Activated naive CD8-positive, alpha-beta T cell treated with anti-CD3 and anti-CD28 coated beads for 36 hours (primary cell): ENCODE results near the gene BGLAP. TPM values are rescaled to one million over a fixed set of nuclear protein-coding genes. Genes with fewer than 3 reads are reported as not detected.

Experiments used
- DNase-seq: peaks from one replicate; pipeline ENCODE4 v3.0.0; 2021
- H3K27ac Mint-ChIP-seq: one replicate; pipeline ENCODE4 v1.8.0; 2022; ENCODE audit warnings: mild to moderate bottlenecking, moderate library complexity, mixed read lengths
- H3K27me3 Mint-ChIP-seq: one replicate; pipeline ENCODE4 v1.8.0; 2022; ENCODE audit warnings: mild to moderate bottlenecking, mixed read lengths
- H3K36me3 Mint-ChIP-seq: one replicate; pipeline ENCODE4 v1.8.0; 2021; ENCODE audit warnings: mild to moderate bottlenecking, mixed read lengths
- H3K4me1 Mint-ChIP-seq: one replicate; pipeline ENCODE4 v1.8.0; 2021; ENCODE audit warnings: mixed read lengths
- H3K4me3 Mint-ChIP-seq: one replicate; pipeline ENCODE4 v1.8.0; 2022; ENCODE audit warnings: mild to moderate bottlenecking, moderate library complexity, mixed read lengths
- H3K9me3 Mint-ChIP-seq: one replicate; pipeline ENCODE4 v1.8.0; 2022; ENCODE audit warnings: mixed read lengths
- total RNA-seq, 2 experiments: library from RNA; stranded (reverse); gene quantifications; one replicate each; pipeline ENCODE4 v1.2.3, GENCODE V29; 2021

BGLAP gene
- total RNA-seq, 2 experiments from 2014 or later, result 1.6 to 2.2 TPM

DNA sequence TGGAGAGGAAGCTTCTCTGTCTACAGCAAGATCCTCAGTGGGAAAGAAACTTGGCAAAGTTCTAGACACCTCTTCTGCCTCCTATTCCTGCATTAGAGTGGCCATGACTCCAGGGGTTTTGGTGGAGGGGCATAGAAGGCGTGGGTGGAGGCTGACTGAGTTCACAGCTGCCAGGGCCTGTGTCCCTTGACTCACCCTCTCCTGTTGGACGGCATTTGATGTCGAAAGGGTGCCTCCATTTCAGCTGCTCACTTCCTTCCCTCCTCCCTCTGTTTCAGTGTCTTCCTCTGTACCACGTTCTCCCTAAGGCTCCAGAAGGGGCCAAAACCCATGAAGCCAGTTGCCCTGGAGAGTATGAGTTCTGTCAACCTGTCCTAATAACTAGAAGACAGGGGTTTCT is 42.8 kb downstream of the BGLAP start:
- DNase-seq, result no peak
- no peak overlapping the region for H3K27ac Mint-ChIP-seq
- H3K9me3 Mint-ChIP-seq, result no peaks in the 10 kb centered on the region
- H3K4me3 Mint-ChIP-seq, result peak overlapping the region; percentile 7
- H3K4me1 Mint-ChIP-seq, result peaks cover 31% of the 10 kb centered on the region
- peaks cover 20% of the 10 kb centered on the region for H3K36me3 Mint-ChIP-seq
- H3K27me3 Mint-ChIP-seq, result peaks cover 3% of the 10 kb centered on the region

DNA sequence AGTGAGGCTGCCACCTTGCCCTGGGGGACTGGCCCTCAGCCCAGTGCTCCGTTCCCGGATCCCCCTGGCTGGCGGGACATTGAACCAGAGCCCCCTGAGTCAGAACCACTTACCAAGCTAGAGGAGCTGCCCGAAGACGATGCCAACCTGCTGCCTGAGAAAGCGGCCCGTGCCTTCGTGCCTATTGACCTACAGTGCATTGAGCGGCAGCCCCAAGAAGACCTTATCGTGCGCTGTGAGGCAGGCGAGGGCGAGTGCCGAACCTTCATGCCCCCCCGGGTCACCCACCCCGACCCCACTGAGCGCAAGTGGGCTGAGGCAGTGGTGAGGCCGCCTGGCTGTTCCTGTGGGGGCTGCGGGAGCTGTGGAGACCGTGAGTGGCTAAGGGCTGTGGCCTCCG is 43.5 kb downstream of the BGLAP start:
- peaks cover 3% of the 10 kb centered on the region for H3K27me3 Mint-ChIP-seq
- H3K9me3 Mint-ChIP-seq, result no peaks in the 10 kb centered on the region
- H3K4me3 Mint-ChIP-seq, result no peak overlapping the region
- H3K27ac Mint-ChIP-seq, result no peak overlapping the region
- peaks cover 16% of the 10 kb centered on the region for H3K36me3 Mint-ChIP-seq
- H3K4me1 Mint-ChIP-seq, result peaks cover 27% of the 10 kb centered on the region
- no peak for DNase-seq

DNA sequence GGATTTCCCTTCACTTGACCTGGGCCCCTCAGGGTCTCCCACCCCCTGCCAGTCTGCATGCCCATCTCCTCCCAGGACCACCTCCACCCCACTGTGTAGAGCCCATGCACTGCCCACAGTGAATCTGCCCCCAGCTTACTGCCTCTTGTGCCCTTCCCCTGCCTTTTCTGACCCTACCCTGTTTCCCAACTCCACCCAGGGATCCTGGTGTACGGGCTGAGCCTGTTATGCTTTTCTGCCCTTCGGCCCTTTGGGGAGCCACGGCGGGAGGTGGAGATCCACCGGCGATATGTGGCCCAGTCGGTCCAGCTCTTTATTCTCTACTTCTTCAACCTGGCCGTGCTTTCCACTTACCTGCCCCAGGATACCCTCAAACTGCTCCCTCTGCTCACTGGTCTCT is 44.1 kb downstream of the BGLAP start:
- H3K4me1 Mint-ChIP-seq, result peaks cover 21% of the 10 kb centered on the region
- no peaks in the 10 kb centered on the region for H3K9me3 Mint-ChIP-seq
- H3K27ac Mint-ChIP-seq, result no peak overlapping the region
- H3K4me3 Mint-ChIP-seq, result no peak overlapping the region
- H3K27me3 Mint-ChIP-seq, result peaks cover 3% of the 10 kb centered on the region
- no peak for DNase-seq
- peaks cover 13% of the 10 kb centered on the region for H3K36me3 Mint-ChIP-seq

DNA sequence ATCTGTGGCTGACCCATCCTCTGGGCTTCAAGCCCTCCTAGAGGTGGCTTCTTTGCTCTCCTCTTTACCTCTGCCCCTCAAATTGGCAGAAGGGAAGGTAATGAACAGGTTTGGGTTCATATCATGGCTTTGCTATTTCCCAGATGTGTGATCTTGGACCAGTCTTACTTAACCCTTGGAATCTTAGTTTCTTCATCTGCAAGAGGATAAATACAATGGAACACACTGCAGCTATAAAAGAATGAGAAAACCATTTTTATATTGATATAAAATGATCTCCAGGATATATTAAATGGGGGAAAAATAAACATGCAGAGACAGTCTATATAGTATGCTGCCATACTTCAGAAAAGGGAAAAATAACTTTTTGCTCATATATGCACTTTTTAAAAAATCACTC is 47.9 kb downstream of the BGLAP start:
- no peak for DNase-seq
- no peak overlapping the region for H3K27ac Mint-ChIP-seq
- peaks cover 2% of the 10 kb centered on the region for H3K36me3 Mint-ChIP-seq
- no peaks in the 10 kb centered on the region for H3K9me3 Mint-ChIP-seq
- peaks cover 6% of the 10 kb centered on the region for H3K4me1 Mint-ChIP-seq
- no peak overlapping the region for H3K4me3 Mint-ChIP-seq
- no peaks in the 10 kb centered on the region for H3K27me3 Mint-ChIP-seq

DNA sequence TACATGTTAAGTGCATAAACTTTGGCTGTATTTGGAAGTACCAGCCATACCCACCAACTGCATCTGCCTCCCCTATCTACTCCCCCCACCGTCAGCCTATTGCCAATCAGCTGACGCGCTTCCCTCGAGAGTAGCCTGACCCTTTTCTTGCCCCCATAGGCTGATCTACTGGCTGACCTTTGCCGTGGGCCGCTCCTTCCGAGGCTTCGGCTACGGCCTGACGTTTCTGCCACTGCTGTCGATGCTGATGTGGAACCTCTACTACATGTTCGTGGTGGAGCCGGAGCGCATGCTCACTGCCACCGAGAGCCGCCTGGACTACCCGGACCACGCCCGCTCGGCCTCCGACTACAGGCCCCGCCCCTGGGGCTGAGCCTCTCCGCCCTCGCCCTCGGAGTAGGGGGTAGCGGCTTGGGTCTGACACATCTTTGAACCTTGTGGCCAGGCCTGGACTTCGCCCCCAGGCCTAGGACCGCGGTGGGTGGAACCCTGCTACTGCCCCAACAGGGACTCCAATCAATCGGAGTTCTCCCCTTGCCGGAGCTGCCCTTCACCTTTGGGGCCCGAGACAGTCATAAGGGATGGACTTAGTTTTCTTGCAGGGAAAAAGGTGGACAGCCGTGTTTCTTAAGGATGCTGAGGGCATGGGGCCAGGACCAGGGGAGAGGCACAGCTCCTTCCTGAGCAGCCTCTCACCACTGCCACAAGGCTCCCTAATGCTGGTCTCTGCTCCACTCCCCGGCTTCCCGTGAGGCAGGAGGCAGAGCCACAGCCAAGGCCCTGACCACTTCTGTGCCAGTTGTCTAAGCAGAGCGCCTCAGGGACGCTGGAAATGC is 49.5 kb downstream of the BGLAP start:
- H3K36me3 Mint-ChIP-seq, result peaks cover 2% of the 10 kb centered on the region
- peak; percentile 27 for DNase-seq
- no peak overlapping the region for H3K27ac Mint-ChIP-seq
- no peaks in the 10 kb centered on the region for H3K9me3 Mint-ChIP-seq
- peak overlapping the region; percentile 54 for H3K4me3 Mint-ChIP-seq
- H3K27me3 Mint-ChIP-seq, result no peaks in the 10 kb centered on the region
- H3K4me1 Mint-ChIP-seq, result peaks cover 11% of the 10 kb centered on the region

Other genes starting within 250 kb of the BGLAP start
- gene SSR2, start 221.2 kb upstream of the BGLAP start, total RNA-seq, result 100 to 1,000 TPM; 155 TPM
- gene UBQLN4, start 188.4 kb upstream of the BGLAP start, total RNA-seq, result 10 to 100 TPM; 42.6 to 47.1 TPM
- 10 to 100 TPM; 45.9 to 49.1 TPM for gene LAMTOR2, start 187.4 kb upstream of the BGLAP start, total RNA-seq
- under 1 TPM; 0.64 to 0.99 TPM for gene RAB25, start 181.0 kb upstream of the BGLAP start, total RNA-seq
- under 1 TPM; 0.34 to 0.35 TPM for gene MEX3A, start 159.7 kb upstream of the BGLAP start, total RNA-seq
- 10 to 100 TPM; 32.3 to 37.8 TPM for gene LMNA, start 127.5 kb upstream of the BGLAP start, total RNA-seq
- gene SEMA4A, start 88.6 kb upstream of the BGLAP start, total RNA-seq, result 10 to 100 TPM; 13.2 to 16.1 TPM
- 10 to 100 TPM; 55.0 to 60.7 TPM for gene SLC25A44, start 48.1 kb upstream of the BGLAP start, total RNA-seq
- 10 to 100 TPM; 83.4 to 87.3 TPM for gene PMF1, start 29.2 kb upstream of the BGLAP start, total RNA-seq
- 1 to 10 TPM; 4.4 to 4.9 TPM for gene PAQR6, start 5.9 kb downstream of the BGLAP start, total RNA-seq
- 10 to 100 TPM; 90.7 to 92.0 TPM for gene SMG5, start 40.6 kb downstream of the BGLAP start, total RNA-seq
- 1 to 10 TPM; 7.3 to 7.8 TPM for gene TMEM79, start 42.1 kb downstream of the BGLAP start, total RNA-seq
- gene GLMP, start 53.5 kb downstream of the BGLAP start, total RNA-seq, result 10 to 100 TPM; 17.0 to 20.5 TPM
- gene VHLL, start 57.1 kb downstream of the BGLAP start, total RNA-seq, result not detected
- gene CCT3, start 96.1 kb downstream of the BGLAP start, total RNA-seq, result 100 to 1,000 TPM; 497 to 499 TPM
- gene TSACC, start 96.3 kb downstream of the BGLAP start, total RNA-seq, result not detected
- not detected for gene RHBG, start 127.0 kb downstream of the BGLAP start, total RNA-seq